GM19240 (cell line): Measurements from ENCODE around the gene RELN.
"Not testable (repeated sequence)": the region's sequence is repeated elsewhere in the genome, so short reads cannot be mapped to it uniquely, and the experiment has no call there.

Source experiments
- DNase-seq: peaks from one replicate; pipeline ENCODE4 v3.0.0; 2011; ENCODE audit warnings: low spot score; ENCODE audit not compliant: insufficient read length

RELN gene

GRCh38 chr7:103794424-103794823, 195.0 kb downstream of the RELN start:
- DNase-seq = no peak

- no peak for DNase-seq
Observed at GRCh38 chr7:103793614-103794013, 195.8 kb downstream of the RELN start.

- DNase-seq = no peak
Observed at GRCh38 chr7:103791894-103792293, 197.6 kb downstream of the RELN start.

GRCh38 chr7:103787041-103787440, 202.4 kb downstream of the RELN start:
- DNase-seq = not testable (repeated sequence)

- DNase-seq = no peak
Observed at GRCh38 chr7:103784646-103785286, 204.7 kb downstream of the RELN start.

GRCh38 chr7:103781409-103781808, 208.0 kb downstream of the RELN start:
- no peak for DNase-seq

- not testable (repeated sequence) for DNase-seq
Observed at GRCh38 chr7:103780561-103780960, 208.9 kb downstream of the RELN start.

GRCh38 chr7:103777440-103777839, 212.0 kb downstream of the RELN start:
- DNase-seq = no peak

GRCh38 chr7:103773726-103774125, 215.7 kb downstream of the RELN start:
- no peak for DNase-seq

- DNase-seq = no peak
Observed at GRCh38 chr7:103772171-103772773, 217.2 kb downstream of the RELN start.

GRCh38 chr7:103771294-103771693, 218.2 kb downstream of the RELN start:
- no peak for DNase-seq

GRCh38 chr7:103766660-103767059, 222.8 kb downstream of the RELN start:
- no peak for DNase-seq

GRCh38 chr7:103765901-103766300, 223.6 kb downstream of the RELN start:
- no peak for DNase-seq

- no peak for DNase-seq
Observed at GRCh38 chr7:103764901-103765300, 224.6 kb downstream of the RELN start.

- no peak for DNase-seq
Observed at GRCh38 chr7:103762877-103763276, 226.6 kb downstream of the RELN start.

- no peak for DNase-seq
Observed at GRCh38 chr7:103762065-103762760, 227.2 kb downstream of the RELN start.

GRCh38 chr7:103752995-103753394, 236.5 kb downstream of the RELN start:
- no peak for DNase-seq

- no peak for DNase-seq
Observed at GRCh38 chr7:103751311-103751880, 238.1 kb downstream of the RELN start.

GRCh38 chr7:103748680-103749079, 240.8 kb downstream of the RELN start:
- DNase-seq = no peak

GRCh38 chr7:103735377-103735776, 254.1 kb downstream of the RELN start:
- DNase-seq = no peak

GRCh38 chr7:103731169-103731568, 258.3 kb downstream of the RELN start:
- no peak for DNase-seq

- no peak for DNase-seq
Observed at GRCh38 chr7:103729026-103729425, 260.4 kb downstream of the RELN start.
